Measurements from ENCODE around the gene CENATAC.
A peak's percentile ranks its signal among the peaks of the same experiment; 100 is the strongest.

The CENATAC gene

GRCh38 chr11:119029340-119030028 lies 31.5 kb downstream of the CENATAC start:
- TF ChIP-seq ZC3H10 (CRISPR knock-in tag; IDR thresholded peaks at IDR 0.05) (no peak), GLIS3 (CRISPR knock-in tag; IDR thresholded peaks at IDR 0.05) (no peak), BACH2 (CRISPR knock-in tag; IDR thresholded peaks at IDR 0.05; ENCODE audit: borderline replicate concordance) (no peak), ISL1 (CRISPR knock-in tag; IDR thresholded peaks at IDR 0.05) (no peak), TOX (CRISPR knock-in tag; IDR thresholded peaks at IDR 0.05; ENCODE audit: borderline replicate concordance) (no peak), PATZ1 (CRISPR knock-in tag; IDR thresholded peaks at IDR 0.05; ENCODE audit: borderline replicate concordance) (no peak), CSDC2 (CRISPR knock-in tag; IDR thresholded peaks at IDR 0.05) (no peak), ZNF565 (CRISPR knock-in tag; conservative IDR thresholded peaks at IDR 0.05; ENCODE audit: low read depth) (no peak)
- TF ChIP-seq, protein P1, sequence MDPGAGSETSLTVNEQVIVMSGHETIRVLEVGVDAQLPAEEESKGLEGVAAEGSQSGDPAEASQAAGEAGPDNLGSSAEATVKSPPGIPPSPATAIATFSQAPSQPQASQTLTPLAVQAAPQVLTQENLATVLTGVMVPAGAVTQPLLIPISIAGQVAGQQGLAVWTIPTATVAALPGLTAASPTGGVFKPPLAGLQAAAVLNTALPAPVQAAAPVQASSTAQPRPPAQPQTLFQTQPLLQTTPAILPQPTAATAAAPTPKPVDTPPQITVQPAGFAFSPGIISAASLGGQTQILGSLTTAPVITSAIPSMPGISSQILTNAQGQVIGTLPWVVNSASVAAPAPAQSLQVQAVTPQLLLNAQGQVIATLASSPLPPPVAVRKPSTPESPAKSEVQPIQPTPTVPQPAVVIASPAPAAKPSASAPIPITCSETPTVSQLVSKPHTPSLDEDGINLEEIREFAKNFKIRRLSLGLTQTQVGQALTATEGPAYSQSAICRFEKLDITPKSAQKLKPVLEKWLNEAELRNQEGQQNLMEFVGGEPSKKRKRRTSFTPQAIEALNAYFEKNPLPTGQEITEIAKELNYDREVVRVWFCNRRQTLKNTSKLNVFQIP (CRISPR knock-in tag; IDR thresholded peaks at IDR 0.05; ENCODE audit: borderline replicate concordance, low read depth), result no peak
- TF ChIP-seq, protein P2, sequence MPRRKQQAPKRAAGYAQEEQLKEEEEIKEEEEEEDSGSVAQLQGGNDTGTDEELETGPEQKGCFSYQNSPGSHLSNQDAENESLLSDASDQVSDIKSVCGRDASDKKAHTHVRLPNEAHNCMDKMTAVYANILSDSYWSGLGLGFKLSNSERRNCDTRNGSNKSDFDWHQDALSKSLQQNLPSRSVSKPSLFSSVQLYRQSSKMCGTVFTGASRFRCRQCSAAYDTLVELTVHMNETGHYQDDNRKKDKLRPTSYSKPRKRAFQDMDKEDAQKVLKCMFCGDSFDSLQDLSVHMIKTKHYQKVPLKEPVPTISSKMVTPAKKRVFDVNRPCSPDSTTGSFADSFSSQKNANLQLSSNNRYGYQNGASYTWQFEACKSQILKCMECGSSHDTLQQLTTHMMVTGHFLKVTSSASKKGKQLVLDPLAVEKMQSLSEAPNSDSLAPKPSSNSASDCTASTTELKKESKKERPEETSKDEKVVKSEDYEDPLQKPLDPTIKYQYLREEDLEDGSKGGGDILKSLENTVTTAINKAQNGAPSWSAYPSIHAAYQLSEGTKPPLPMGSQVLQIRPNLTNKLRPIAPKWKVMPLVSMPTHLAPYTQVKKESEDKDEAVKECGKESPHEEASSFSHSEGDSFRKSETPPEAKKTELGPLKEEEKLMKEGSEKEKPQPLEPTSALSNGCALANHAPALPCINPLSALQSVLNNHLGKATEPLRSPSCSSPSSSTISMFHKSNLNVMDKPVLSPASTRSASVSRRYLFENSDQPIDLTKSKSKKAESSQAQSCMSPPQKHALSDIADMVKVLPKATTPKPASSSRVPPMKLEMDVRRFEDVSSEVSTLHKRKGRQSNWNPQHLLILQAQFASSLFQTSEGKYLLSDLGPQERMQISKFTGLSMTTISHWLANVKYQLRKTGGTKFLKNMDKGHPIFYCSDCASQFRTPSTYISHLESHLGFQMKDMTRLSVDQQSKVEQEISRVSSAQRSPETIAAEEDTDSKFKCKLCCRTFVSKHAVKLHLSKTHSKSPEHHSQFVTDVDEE (CRISPR knock-in tag; IDR thresholded peaks at IDR 0.05), result no peak
- TF ChIP-seq, protein P3, sequence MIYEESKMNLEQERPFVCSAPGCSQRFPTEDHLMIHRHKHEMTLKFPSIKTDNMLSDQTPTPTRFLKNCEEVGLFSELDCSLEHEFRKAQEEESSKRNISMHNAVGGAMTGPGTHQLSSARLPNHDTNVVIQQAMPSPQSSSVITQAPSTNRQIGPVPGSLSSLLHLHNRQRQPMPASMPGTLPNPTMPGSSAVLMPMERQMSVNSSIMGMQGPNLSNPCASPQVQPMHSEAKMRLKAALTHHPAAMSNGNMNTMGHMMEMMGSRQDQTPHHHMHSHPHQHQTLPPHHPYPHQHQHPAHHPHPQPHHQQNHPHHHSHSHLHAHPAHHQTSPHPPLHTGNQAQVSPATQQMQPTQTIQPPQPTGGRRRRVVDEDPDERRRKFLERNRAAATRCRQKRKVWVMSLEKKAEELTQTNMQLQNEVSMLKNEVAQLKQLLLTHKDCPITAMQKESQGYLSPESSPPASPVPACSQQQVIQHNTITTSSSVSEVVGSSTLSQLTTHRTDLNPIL (CRISPR knock-in tag; IDR thresholded peaks at IDR 0.05; ENCODE audit: low read depth), result no peak
- TF ChIP-seq, protein P4, sequence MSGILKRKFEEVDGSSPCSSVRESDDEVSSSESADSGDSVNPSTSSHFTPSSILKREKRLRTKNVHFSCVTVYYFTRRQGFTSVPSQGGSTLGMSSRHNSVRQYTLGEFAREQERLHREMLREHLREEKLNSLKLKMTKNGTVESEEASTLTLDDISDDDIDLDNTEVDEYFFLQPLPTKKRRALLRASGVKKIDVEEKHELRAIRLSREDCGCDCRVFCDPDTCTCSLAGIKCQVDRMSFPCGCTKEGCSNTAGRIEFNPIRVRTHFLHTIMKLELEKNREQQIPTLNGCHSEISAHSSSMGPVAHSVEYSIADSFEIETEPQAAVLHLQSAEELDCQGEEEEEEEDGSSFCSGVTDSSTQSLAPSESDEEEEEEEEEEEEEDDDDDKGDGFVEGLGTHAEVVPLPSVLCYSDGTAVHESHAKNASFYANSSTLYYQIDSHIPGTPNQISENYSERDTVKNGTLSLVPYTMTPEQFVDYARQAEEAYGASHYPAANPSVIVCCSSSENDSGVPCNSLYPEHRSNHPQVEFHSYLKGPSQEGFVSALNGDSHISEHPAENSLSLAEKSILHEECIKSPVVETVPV (CRISPR knock-in tag; IDR thresholded peaks at IDR 0.05), result no peak
- ATAC-seq, result peak; percentile 1; the same call in 1 of the 3 replicates

- TF ChIP-seq ZNF70 (CRISPR knock-in tag; IDR thresholded peaks at IDR 0.05) (no peak), SNAI2 (CRISPR knock-in tag; IDR thresholded peaks at IDR 0.05) (no peak), RARB (CRISPR knock-in tag; IDR thresholded peaks at IDR 0.05) (no peak), TOX (CRISPR knock-in tag; IDR thresholded peaks at IDR 0.05; ENCODE audit: borderline replicate concordance) (no peak), TCF4 (CRISPR knock-in tag; IDR thresholded peaks at IDR 0.05; ENCODE audit: borderline replicate concordance) (no peak), CSDC2 (CRISPR knock-in tag; IDR thresholded peaks at IDR 0.05) (no peak), ZFP30 (CRISPR knock-in tag; IDR thresholded peaks at IDR 0.05) (no peak), ZC3H10 (CRISPR knock-in tag; IDR thresholded peaks at IDR 0.05) (no peak), ZNF8 (CRISPR knock-in tag; IDR thresholded peaks at IDR 0.05) (no peak)
- TF ChIP-seq, protein P3 (CRISPR knock-in tag; IDR thresholded peaks at IDR 0.05; ENCODE audit: low read depth), result no peak
- TF ChIP-seq, protein P1 (CRISPR knock-in tag; IDR thresholded peaks at IDR 0.05; ENCODE audit: borderline replicate concordance, low read depth), result no peak
- TF ChIP-seq, protein P2 (CRISPR knock-in tag; IDR thresholded peaks at IDR 0.05), result no peak
- no peak; the same call in 2 of the 3 replicates for ATAC-seq
These were observed 32.0 kb downstream of the CENATAC start for GRCh38 chr11:119030029-119030328.

Measured in SK-N-SH treated with all-trans-retinoic acid at 6 μM for 48 hours (cell line).